Measurements from ENCODE around the gene IGIP.

DNA sequence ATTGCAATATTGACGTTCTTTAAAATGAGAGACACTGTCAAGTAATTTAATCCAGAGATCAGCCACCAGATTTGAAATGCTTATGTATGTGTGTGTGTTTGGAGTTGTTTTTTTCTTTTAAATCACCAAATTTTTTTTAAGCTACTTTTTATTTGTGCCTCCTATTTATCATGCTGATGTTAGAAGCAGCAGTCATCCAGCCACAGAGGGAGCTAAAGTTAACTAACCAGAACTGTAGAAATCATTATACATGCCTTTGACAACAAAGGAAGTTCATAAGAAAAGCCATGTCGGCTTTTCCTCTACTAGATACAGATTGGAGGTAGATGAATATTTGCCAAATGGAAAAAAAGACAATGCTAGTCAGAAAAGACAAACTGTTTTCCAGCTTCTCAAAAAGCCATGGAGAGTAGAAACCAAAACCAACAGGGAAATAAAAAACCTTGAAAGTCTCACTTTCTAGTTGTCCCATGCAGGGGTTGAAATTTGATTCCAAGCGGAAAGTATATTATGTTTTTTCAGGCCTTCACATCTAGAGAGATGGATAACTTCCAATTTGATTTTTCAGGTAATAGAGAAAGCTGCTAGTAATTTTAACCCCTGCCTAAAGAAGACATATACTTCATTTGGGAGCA is 7.3 kb upstream of the IGIP start:
- TF ChIP-seq, protein P1, sequence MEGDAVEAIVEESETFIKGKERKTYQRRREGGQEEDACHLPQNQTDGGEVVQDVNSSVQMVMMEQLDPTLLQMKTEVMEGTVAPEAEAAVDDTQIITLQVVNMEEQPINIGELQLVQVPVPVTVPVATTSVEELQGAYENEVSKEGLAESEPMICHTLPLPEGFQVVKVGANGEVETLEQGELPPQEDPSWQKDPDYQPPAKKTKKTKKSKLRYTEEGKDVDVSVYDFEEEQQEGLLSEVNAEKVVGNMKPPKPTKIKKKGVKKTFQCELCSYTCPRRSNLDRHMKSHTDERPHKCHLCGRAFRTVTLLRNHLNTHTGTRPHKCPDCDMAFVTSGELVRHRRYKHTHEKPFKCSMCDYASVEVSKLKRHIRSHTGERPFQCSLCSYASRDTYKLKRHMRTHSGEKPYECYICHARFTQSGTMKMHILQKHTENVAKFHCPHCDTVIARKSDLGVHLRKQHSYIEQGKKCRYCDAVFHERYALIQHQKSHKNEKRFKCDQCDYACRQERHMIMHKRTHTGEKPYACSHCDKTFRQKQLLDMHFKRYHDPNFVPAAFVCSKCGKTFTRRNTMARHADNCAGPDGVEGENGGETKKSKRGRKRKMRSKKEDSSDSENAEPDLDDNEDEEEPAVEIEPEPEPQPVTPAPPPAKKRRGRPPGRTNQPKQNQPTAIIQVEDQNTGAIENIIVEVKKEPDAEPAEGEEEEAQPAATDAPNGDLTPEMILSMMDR (IDR thresholded peaks at IDR 0.05), result no peak
- TF ChIP-seq POLR2A (IDR thresholded peaks at IDR 0.05) (no peak), EP300 (IDR thresholded peaks at IDR 0.05) (no peak)

Measured in suprapubic skin (tissue), 3 donors.